Lower leg skin (tissue), 3 donors: ENCODE results near the gene SLC9C1.

Experiments
- CTCF ChIP-seq, 3 donors: fragments of 450-650 bp; IDR thresholded peaks; one replicate each; pipeline ENCODE4 v1.5.1; 2016; ENCODE audit warnings: antibody characterized with exemption in 3 of 3, mild to moderate bottlenecking in 3 of 3, moderate library complexity in 2 of 3
- POLR2A ChIP-seq, 2 donors: fragments of 450-650 bp; IDR thresholded peaks; one replicate each; pipeline ENCODE4 v1.6.1; 2016 to 2017; ENCODE audit warnings: antibody characterized with exemption in 2 of 2, mild to moderate bottlenecking in 1 of 2, moderate library complexity in 1 of 2

GRCh38 chr3:112119962-112120836, 173.8 kb downstream of the SLC9C1 start:
- no peak for TF ChIP-seq CTCF (IDR thresholded peaks at IDR 0.05)
- TF ChIP-seq POLR2A (IDR thresholded peaks at IDR 0.05), result no peak
